ENCODE results near the gene LONP2. TPM values are rescaled to one million over a fixed set of nuclear protein-coding genes. Genes with fewer than 3 reads are reported as not detected.

The LONP2 gene
- total and polyA plus RNA-seq, 2 of the 13 experiments (the other 11 are each of a cell fraction or from before 2014, with no cell fraction given), result 39.2 to 63.3 TPM

DNA sequence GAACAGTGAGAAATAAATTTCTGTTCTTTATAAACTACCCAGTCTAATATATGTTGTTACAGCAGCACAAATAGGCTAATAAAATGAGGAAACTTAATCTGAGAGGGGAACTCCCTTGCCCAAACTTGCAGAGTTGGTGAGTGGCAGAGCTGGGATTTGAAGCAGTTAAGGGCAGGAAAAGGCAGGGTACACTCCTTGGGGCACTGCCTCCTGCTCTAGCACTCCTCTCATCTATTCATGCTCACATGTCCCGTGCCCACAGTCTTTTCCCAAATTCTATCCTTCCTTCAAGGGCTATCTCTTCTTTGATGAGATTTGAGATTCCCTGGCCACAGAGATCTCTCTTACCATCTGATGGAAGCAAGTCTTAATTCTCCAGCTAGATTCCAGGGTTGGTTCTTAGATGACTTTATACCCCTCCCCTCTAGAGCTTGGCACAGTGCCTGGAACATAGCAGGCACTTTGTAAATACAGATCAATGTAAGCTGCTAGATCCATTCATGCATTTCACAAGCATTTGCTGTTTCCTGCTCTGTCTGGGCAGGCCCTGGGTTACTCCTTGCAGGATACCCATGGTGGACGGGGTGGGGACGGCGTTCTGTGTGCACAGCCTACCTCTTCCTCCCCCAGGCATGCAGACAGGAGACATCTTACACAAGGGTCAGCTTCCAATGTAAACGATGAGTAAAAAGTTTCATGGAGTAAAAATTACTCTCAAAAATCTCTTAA is 49.1 kb upstream of the LONP2 start (continued):
- TF ChIP-seq, protein P1, sequence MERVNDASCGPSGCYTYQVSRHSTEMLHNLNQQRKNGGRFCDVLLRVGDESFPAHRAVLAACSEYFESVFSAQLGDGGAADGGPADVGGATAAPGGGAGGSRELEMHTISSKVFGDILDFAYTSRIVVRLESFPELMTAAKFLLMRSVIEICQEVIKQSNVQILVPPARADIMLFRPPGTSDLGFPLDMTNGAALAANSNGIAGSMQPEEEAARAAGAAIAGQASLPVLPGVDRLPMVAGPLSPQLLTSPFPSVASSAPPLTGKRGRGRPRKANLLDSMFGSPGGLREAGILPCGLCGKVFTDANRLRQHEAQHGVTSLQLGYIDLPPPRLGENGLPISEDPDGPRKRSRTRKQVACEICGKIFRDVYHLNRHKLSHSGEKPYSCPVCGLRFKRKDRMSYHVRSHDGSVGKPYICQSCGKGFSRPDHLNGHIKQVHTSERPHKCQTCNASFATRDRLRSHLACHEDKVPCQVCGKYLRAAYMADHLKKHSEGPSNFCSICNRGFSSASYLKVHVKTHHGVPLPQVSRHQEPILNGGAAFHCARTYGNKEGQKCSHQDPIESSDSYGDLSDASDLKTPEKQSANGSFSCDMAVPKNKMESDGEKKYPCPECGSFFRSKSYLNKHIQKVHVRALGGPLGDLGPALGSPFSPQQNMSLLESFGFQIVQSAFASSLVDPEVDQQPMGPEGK (CRISPR knock-in tag; IDR thresholded peaks at IDR 0.05), result peak; percentile 88
- peak; percentile 50 for TF ChIP-seq CEBPG (CRISPR knock-in tag; IDR thresholded peaks at IDR 0.05)
- peak; percentile 16; the same call in 1 of the 2 replicates for TF ChIP-seq TCF7 (IDR thresholded peaks at IDR 0.05; ENCODE audit: low read depth)
- no peak for TF ChIP-seq MIXL1 (CRISPR knock-in tag; IDR thresholded peaks at IDR 0.05)
- peak; percentile 83 for TF ChIP-seq ZNF292 (CRISPR knock-in tag; IDR thresholded peaks at IDR 0.05; ENCODE audit: borderline replicate concordance, low read depth)
- no peak for TF ChIP-seq ZBTB21 (CRISPR knock-in tag; IDR thresholded peaks at IDR 0.05)
- TF ChIP-seq ZNF207 (IDR thresholded peaks at IDR 0.05; ENCODE audit: borderline replicate concordance), result no peak
- no peak for TF ChIP-seq ZNF549 (CRISPR knock-in tag; IDR thresholded peaks at IDR 0.05)
- TF ChIP-seq SSRP1 (CRISPR knock-in tag; IDR thresholded peaks at IDR 0.05), result 0 out of 2 replicates have a peak, but pooled peaks have one; percentile 89
- no peak for TF ChIP-seq ZNF766 (CRISPR knock-in tag; IDR thresholded peaks at IDR 0.05; ENCODE audit: borderline replicate concordance)
- no peak for TF ChIP-seq DNMT1 (CRISPR knock-in tag; IDR thresholded peaks at IDR 0.05)
- no peak for TF ChIP-seq ZFP1 (CRISPR knock-in tag; IDR thresholded peaks at IDR 0.05)
- TF ChIP-seq, protein P2, sequence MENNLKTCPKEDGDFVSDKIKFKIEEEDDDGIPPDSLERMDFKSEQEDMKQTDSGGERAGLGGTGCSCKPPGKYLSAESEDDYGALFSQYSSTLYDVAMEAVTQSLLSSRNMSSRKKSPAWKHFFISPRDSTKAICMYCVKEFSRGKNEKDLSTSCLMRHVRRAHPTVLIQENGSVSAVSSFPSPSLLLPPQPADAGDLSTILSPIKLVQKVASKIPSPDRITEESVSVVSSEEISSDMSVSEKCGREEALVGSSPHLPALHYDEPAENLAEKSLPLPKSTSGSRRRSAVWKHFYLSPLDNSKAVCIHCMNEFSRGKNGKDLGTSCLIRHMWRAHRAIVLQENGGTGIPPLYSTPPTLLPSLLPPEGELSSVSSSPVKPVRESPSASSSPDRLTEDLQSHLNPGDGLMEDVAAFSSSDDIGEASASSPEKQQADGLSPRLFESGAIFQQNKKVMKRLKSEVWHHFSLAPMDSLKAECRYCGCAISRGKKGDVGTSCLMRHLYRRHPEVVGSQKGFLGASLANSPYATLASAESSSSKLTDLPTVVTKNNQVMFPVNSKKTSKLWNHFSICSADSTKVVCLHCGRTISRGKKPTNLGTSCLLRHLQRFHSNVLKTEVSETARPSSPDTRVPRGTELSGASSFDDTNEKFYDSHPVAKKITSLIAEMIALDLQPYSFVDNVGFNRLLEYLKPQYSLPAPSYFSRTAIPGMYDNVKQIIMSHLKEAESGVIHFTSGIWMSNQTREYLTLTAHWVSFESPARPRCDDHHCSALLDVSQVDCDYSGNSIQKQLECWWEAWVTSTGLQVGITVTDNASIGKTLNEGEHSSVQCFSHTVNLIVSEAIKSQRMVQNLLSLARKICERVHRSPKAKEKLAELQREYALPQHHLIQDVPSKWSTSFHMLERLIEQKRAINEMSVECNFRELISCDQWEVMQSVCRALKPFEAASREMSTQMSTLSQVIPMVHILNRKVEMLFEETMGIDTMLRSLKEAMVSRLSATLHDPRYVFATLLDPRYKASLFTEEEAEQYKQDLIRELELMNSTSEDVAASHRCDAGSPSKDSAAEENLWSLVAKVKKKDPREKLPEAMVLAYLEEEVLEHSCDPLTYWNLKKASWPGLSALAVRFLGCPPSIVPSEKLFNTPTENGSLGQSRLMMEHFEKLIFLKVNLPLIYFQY (CRISPR knock-in tag; IDR thresholded peaks at IDR 0.05; ENCODE audit: borderline replicate concordance), result no peak
- no peak for TF ChIP-seq ZNF136 (CRISPR knock-in tag; IDR thresholded peaks at IDR 0.05; ENCODE audit: low read depth)
- TF ChIP-seq ELF1 (CRISPR knock-in tag; IDR thresholded peaks at IDR 0.05), result peak; percentile 30; the same call in 1 of the 2 replicates
- TF ChIP-seq KMT2A (CRISPR knock-in tag; IDR thresholded peaks at IDR 0.05), result no peak
- no peak for TF ChIP-seq ZSCAN22 (CRISPR knock-in tag; IDR thresholded peaks at IDR 0.05)
- TF ChIP-seq, protein P3, sequence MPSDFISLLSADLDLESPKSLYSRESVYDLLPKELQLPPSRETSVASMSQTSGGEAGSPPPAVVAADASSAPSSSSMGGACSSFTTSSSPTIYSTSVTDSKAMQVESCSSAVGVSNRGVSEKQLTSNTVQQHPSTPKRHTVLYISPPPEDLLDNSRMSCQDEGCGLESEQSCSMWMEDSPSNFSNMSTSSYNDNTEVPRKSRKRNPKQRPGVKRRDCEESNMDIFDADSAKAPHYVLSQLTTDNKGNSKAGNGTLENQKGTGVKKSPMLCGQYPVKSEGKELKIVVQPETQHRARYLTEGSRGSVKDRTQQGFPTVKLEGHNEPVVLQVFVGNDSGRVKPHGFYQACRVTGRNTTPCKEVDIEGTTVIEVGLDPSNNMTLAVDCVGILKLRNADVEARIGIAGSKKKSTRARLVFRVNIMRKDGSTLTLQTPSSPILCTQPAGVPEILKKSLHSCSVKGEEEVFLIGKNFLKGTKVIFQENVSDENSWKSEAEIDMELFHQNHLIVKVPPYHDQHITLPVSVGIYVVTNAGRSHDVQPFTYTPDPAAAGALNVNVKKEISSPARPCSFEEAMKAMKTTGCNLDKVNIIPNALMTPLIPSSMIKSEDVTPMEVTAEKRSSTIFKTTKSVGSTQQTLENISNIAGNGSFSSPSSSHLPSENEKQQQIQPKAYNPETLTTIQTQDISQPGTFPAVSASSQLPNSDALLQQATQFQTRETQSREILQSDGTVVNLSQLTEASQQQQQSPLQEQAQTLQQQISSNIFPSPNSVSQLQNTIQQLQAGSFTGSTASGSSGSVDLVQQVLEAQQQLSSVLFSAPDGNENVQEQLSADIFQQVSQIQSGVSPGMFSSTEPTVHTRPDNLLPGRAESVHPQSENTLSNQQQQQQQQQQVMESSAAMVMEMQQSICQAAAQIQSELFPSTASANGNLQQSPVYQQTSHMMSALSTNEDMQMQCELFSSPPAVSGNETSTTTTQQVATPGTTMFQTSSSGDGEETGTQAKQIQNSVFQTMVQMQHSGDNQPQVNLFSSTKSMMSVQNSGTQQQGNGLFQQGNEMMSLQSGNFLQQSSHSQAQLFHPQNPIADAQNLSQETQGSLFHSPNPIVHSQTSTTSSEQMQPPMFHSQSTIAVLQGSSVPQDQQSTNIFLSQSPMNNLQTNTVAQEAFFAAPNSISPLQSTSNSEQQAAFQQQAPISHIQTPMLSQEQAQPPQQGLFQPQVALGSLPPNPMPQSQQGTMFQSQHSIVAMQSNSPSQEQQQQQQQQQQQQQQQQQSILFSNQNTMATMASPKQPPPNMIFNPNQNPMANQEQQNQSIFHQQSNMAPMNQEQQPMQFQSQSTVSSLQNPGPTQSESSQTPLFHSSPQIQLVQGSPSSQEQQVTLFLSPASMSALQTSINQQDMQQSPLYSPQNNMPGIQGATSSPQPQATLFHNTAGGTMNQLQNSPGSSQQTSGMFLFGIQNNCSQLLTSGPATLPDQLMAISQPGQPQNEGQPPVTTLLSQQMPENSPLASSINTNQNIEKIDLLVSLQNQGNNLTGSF (CRISPR knock-in tag; IDR thresholded peaks at IDR 0.05), result no peak
- no peak for TF ChIP-seq NR2F2 (IDR thresholded peaks at IDR 0.05; ENCODE audit: borderline replicate concordance, low read depth)
